ENCODE data around the gene C10orf120. TPM values are rescaled to one million over a fixed set of nuclear protein-coding genes. Genes with fewer than 3 reads are reported as not detected.

C10orf120 gene
- total RNA-seq, 2 donors from 2014 or later, result not detected

Other genes starting within 250 kb of the C10orf120 start
- gene ARMS2, start 245.2 kb downstream of the C10orf120 start, total RNA-seq, result not detected
- gene HTRA1, start 238.3 kb downstream of the C10orf120 start, total RNA-seq, result 10 to 100 TPM; 69.4 to 73.5 TPM
- gene DMBT1, start 139.1 kb downstream of the C10orf120 start, total RNA-seq, result not detected
- gene CUZD1, start 146.0 kb upstream of the C10orf120 start, total RNA-seq, result under 1 TPM; 0.32 to 0.44 TPM
- 1 to 10 TPM in 1 of 2 donors, under 1 TPM in 1; 0.47 to 1.4 TPM for gene FAM24B, start 179.7 kb upstream of the C10orf120 start, total RNA-seq
- gene FAM24A, start 210.8 kb upstream of the C10orf120 start, total RNA-seq, result not detected

Data from left cardiac atrium (tissue), 2 donors.